ENCODE measurements around the gene TOP1.

DNA sequence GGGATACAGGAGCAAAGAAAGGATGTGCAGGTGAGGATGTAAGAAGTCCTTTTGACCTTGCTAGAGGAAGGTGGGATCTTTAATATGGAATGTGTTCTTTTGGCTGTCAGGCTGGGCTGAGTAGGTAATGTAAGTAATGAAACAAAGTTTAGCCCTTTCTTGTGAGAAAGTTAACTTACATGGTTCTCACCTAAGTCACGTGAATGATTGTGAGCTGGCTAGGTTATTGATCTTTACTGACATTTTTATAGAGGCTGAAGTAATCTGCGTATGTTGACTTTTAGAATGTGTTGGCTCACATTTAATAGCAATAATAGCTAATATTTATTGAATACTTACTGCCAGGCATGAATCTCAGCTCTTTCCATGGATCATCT, 2.6 kb downstream of the TOP1 start:
- TF ChIP-seq, protein P1, sequence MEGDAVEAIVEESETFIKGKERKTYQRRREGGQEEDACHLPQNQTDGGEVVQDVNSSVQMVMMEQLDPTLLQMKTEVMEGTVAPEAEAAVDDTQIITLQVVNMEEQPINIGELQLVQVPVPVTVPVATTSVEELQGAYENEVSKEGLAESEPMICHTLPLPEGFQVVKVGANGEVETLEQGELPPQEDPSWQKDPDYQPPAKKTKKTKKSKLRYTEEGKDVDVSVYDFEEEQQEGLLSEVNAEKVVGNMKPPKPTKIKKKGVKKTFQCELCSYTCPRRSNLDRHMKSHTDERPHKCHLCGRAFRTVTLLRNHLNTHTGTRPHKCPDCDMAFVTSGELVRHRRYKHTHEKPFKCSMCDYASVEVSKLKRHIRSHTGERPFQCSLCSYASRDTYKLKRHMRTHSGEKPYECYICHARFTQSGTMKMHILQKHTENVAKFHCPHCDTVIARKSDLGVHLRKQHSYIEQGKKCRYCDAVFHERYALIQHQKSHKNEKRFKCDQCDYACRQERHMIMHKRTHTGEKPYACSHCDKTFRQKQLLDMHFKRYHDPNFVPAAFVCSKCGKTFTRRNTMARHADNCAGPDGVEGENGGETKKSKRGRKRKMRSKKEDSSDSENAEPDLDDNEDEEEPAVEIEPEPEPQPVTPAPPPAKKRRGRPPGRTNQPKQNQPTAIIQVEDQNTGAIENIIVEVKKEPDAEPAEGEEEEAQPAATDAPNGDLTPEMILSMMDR (conservative IDR thresholded peaks at IDR 0.05 in 1 of 2, IDR thresholded peaks at IDR 0.05 in 1 of 2; ENCODE audit: extremely low read depth in 1 of 2, insufficient read depth in 1 of 2, low read depth in 1 of 2, low read length in 2 of 2): no peak
- no peak for TF ChIP-seq EZH2 (IDR thresholded peaks at IDR 0.05; ENCODE audit: borderline replicate concordance, low read length)
